GM19023 (cell line): ENCODE measurements around the gene NXPH3.

Source experiments
- ATAC-seq: cut with Tn5 transposase; IDR thresholded peaks from one replicate; pipeline ENCODE4 v1.9.1; 2021; ENCODE audit warnings: mild to moderate bottlenecking, moderate library complexity; ENCODE audit not compliant: unreplicated experiment

NXPH3 gene

GRCh38 chr17:49574945-49575678 lies 559 bp upstream of the NXPH3 start:
- no peak for ATAC-seq

GRCh38 chr17:49576088-49576916 lies 631 bp downstream of the NXPH3 start:
- no peak for ATAC-seq

GRCh38 chr17:49576917-49577649 lies 1.4 kb downstream of the NXPH3 start:
- no peak for ATAC-seq

GRCh38 chr17:49577650-49577934 lies 1.9 kb downstream of the NXPH3 start:
- no peak for ATAC-seq

GRCh38 chr17:49577963-49578362 lies 2.3 kb downstream of the NXPH3 start:
- ATAC-seq, result no peak

- ATAC-seq, result no peak
These were observed 2.7 kb downstream of the NXPH3 start for GRCh38 chr17:49578414-49578813.

GRCh38 chr17:49578952-49579500 lies 3.4 kb downstream of the NXPH3 start:
- ATAC-seq, result no peak

GRCh38 chr17:49579522-49579921 lies 3.9 kb downstream of the NXPH3 start:
- ATAC-seq, result no peak

- no peak for ATAC-seq
These were observed 4.5 kb downstream of the NXPH3 start for GRCh38 chr17:49580055-49580721.

- ATAC-seq, result no peak
These were observed 5.4 kb downstream of the NXPH3 start for GRCh38 chr17:49580981-49581647.

GRCh38 chr17:49581648-49581998 lies 6.0 kb downstream of the NXPH3 start:
- ATAC-seq, result no peak

- ATAC-seq, result no peak
These were observed 6.5 kb downstream of the NXPH3 start for GRCh38 chr17:49582055-49582722.

- ATAC-seq, result no peak
These were observed 7.1 kb downstream of the NXPH3 start for GRCh38 chr17:49582789-49583188.

GRCh38 chr17:49583226-49583625 lies 7.6 kb downstream of the NXPH3 start:
- ATAC-seq, result no peak

GRCh38 chr17:49583889-49584288 lies 8.2 kb downstream of the NXPH3 start:
- no peak for ATAC-seq

GRCh38 chr17:49585422-49586027 lies 9.9 kb downstream of the NXPH3 start:
- ATAC-seq, result no peak

GRCh38 chr17:49587366-49588073 lies 11.8 kb downstream of the NXPH3 start:
- ATAC-seq, result no peak

- ATAC-seq, result no peak
These were observed 12.6 kb downstream of the NXPH3 start for GRCh38 chr17:49588312-49588711.
